HEK293 (cell line): ENCODE measurements around the gene CDH1.

Experiments
- CTCF ChIA-PET: fragments of 350-600 bp; formaldehyde crosslinking; extraction: SDS; loops from one replicate; lab custom pipeline; 2021; ENCODE audit warnings: antibody characterized with exemption; lab: Yijun Ruan, JAX
- POLR2A ChIA-PET: fragments of 300-600 bp; formaldehyde crosslinking; extraction: SDS; loops from one replicate; lab custom pipeline; 2020; ENCODE audit warnings: antibody characterized with exemption, inconsistent platforms; lab: Yijun Ruan, JAX
- H3K27ac ChIP-seq: fragments of 200-500 bp; sonication (Bioruptor generic); 2 replicates; pipeline ENCODE4 v1.5.1; 2014; ENCODE audit warnings: low read depth, low read length, control low read depth, inconsistent platforms; ENCODE audit errors: extremely low read depth
- H3K36me3 ChIP-seq, 2 experiments: fragments of 200-500 bp in 1 of 2; sonication (Bioruptor generic) in 1 of 2; 1 replicate in 1 of 2; 2 replicates in 1 of 2; pipeline ENCODE4 v1.5.1; 2014 to 2017; ENCODE audit warnings: inconsistent platforms in 2 of 2, low read length in 2 of 2; ENCODE audit not compliant: control insufficient read depth in 2 of 2, insufficient read depth in 1 of 2
- H3K4me1 ChIP-seq: fragments of 200-500 bp; sonication (Bioruptor generic); 2 replicates; pipeline ENCODE4 v1.5.1; 2014; ENCODE audit warnings: mild to moderate bottlenecking, low read length, inconsistent platforms; ENCODE audit not compliant: control insufficient read depth, insufficient read depth
- H3K4me3 ChIP-seq: 2 replicates; pipeline ENCODE4 v1.5.1; 2011; ENCODE audit warnings: low read depth, mild to moderate bottlenecking, control low read depth, low read length, moderate library complexity
- H3K9me3 ChIP-seq: fragments of 200-500 bp; sonication (Bioruptor generic); 2 replicates; pipeline ENCODE4 v1.5.1; 2014; ENCODE audit warnings: low read depth, low read length, inconsistent platforms; ENCODE audit not compliant: control insufficient read depth, insufficient read depth
- BCL11B ChIP-seq: fragments of 450-650 bp; formaldehyde crosslinking; IDR thresholded peaks from 2 replicates; pipeline ENCODE4 v1.5.1; 2016; ENCODE audit warnings: low read depth, missing biosample characterization, missing genetic modification characterization
- HOXA7 ChIP-seq: sonication (generic); formaldehyde crosslinking; IDR thresholded peaks from 2 replicates; pipeline ENCODE4 v1.8.1; 2022; ENCODE audit warnings: missing genetic modification reagents, borderline replicate concordance
- HOXC10 ChIP-seq: sonication (generic); formaldehyde crosslinking; IDR thresholded peaks from 2 replicates; pipeline ENCODE4 v1.8.1; 2023; ENCODE audit warnings: mild to moderate bottlenecking, missing genetic modification reagents
- OSR2 ChIP-seq: fragments of 450-650 bp; formaldehyde crosslinking; IDR thresholded peaks from 2 replicates; pipeline ENCODE4 v1.5.1; 2016; ENCODE audit warnings: missing biosample characterization, missing genetic modification characterization
- RBAK ChIP-seq: fragments of 450-650 bp; formaldehyde crosslinking; IDR thresholded peaks from 2 replicates; pipeline ENCODE4 v1.5.1; 2016; ENCODE audit warnings: missing biosample characterization, missing genetic modification characterization
- TSHZ1 ChIP-seq: fragments of 450-650 bp; formaldehyde crosslinking; IDR thresholded peaks from 2 replicates; pipeline ENCODE4 v1.5.1; 2016; ENCODE audit warnings: missing biosample characterization, missing genetic modification characterization, borderline replicate concordance
- ZEB2 ChIP-seq: fragments of 450-650 bp; formaldehyde crosslinking; IDR thresholded peaks from 2 replicates; pipeline ENCODE4 v1.5.1; 2016; ENCODE audit warnings: missing biosample characterization, missing genetic modification characterization
- ZNF140 ChIP-seq: fragments of 450-650 bp; formaldehyde crosslinking; IDR thresholded peaks from 2 replicates; pipeline ENCODE4 v1.5.1; 2016; ENCODE audit warnings: missing biosample characterization, missing genetic modification characterization
- ZNF155 ChIP-seq: fragments of 450-650 bp; formaldehyde crosslinking; IDR thresholded peaks from 2 replicates; pipeline ENCODE4 v1.5.1; 2016; ENCODE audit warnings: missing biosample characterization, missing genetic modification characterization
- ZNF16 ChIP-seq: fragments of 450-650 bp; formaldehyde crosslinking; IDR thresholded peaks from 2 replicates; pipeline ENCODE4 v1.5.1; 2016; ENCODE audit warnings: low read depth, missing biosample characterization, missing genetic modification characterization
- ZNF202 ChIP-seq: fragments of 450-650 bp; formaldehyde crosslinking; IDR thresholded peaks from 2 replicates; pipeline ENCODE4 v1.5.1; 2016; ENCODE audit warnings: missing biosample characterization, missing genetic modification characterization, borderline replicate concordance
- ZNF26 ChIP-seq: fragments of 450-650 bp; formaldehyde crosslinking; IDR thresholded peaks from 2 replicates; pipeline ENCODE4 v1.5.1; 2016; ENCODE audit warnings: missing biosample characterization, missing genetic modification characterization
- ZNF266 ChIP-seq: fragments of 450-650 bp; formaldehyde crosslinking; IDR thresholded peaks from 2 replicates; pipeline ENCODE4 v1.5.1; 2016; ENCODE audit warnings: missing biosample characterization, missing genetic modification characterization, low read depth
- ZNF302 ChIP-seq: fragments of 450-650 bp; formaldehyde crosslinking; IDR thresholded peaks from 2 replicates; pipeline ENCODE4 v1.5.1; 2016; ENCODE audit warnings: missing biosample characterization, missing genetic modification characterization, low read depth
- ZNF311 ChIP-seq: fragments of 450-650 bp; formaldehyde crosslinking; IDR thresholded peaks from 2 replicates; pipeline ENCODE4 v1.5.1; 2017; ENCODE audit warnings: missing biosample characterization, missing genetic modification characterization, borderline replicate concordance
- ZNF37A ChIP-seq: fragments of 450-650 bp; IDR thresholded peaks from 2 replicates; pipeline ENCODE4 v1.5.1; 2018; ENCODE audit warnings: missing biosample characterization, missing genetic modification characterization
- ZNF394 ChIP-seq: fragments of 450-650 bp; formaldehyde crosslinking; IDR thresholded peaks from 2 replicates; pipeline ENCODE4 v1.5.1; 2016; ENCODE audit warnings: missing biosample characterization, missing genetic modification characterization, mild to moderate bottlenecking, moderate library complexity, borderline replicate concordance
- ZNF416 ChIP-seq: fragments of 450-650 bp; formaldehyde crosslinking; IDR thresholded peaks from 2 replicates; pipeline ENCODE4 v1.5.1; 2016; ENCODE audit warnings: missing biosample characterization, missing genetic modification characterization
- ZNF473 ChIP-seq: fragments of 450-650 bp; formaldehyde crosslinking; IDR thresholded peaks from 2 replicates; pipeline ENCODE4 v1.5.1; 2017; ENCODE audit warnings: missing biosample characterization, missing genetic modification characterization
- ZNF530 ChIP-seq: fragments of 450-650 bp; formaldehyde crosslinking; IDR thresholded peaks from 2 replicates; pipeline ENCODE4 v1.5.1; 2016; ENCODE audit warnings: low read depth, missing biosample characterization, missing genetic modification characterization
- ZNF548 ChIP-seq: fragments of 450-650 bp; formaldehyde crosslinking; IDR thresholded peaks from 2 replicates; pipeline ENCODE4 v1.5.1; 2016; ENCODE audit warnings: missing biosample characterization, missing genetic modification characterization
- ZNF555 ChIP-seq: fragments of 450-650 bp; formaldehyde crosslinking; conservative IDR thresholded peaks from 2 replicates; pipeline ENCODE4 v1.5.1; 2017; ENCODE audit warnings: missing biosample characterization, mild to moderate bottlenecking, missing genetic modification characterization, inconsistent platforms
- ZNF701 ChIP-seq: fragments of 450-650 bp; formaldehyde crosslinking; IDR thresholded peaks from 2 replicates; pipeline ENCODE4 v1.5.1; 2016; ENCODE audit warnings: missing biosample characterization, missing genetic modification characterization
- ZNF747 ChIP-seq: fragments of 450-650 bp; formaldehyde crosslinking; IDR thresholded peaks from 2 replicates; pipeline ENCODE4 v1.5.1; 2016; ENCODE audit warnings: missing biosample characterization, missing genetic modification characterization
- ZNF768 ChIP-seq: fragments of 450-650 bp; formaldehyde crosslinking; IDR thresholded peaks from 2 replicates; pipeline ENCODE4 v1.5.1; 2018; ENCODE audit warnings: missing biosample characterization, mild to moderate bottlenecking, missing genetic modification characterization
- ZNF791 ChIP-seq: fragments of 450-650 bp; formaldehyde crosslinking; IDR thresholded peaks from 2 replicates; pipeline ENCODE4 v1.5.1; 2016; ENCODE audit warnings: missing biosample characterization, missing genetic modification characterization
- ZNF792 ChIP-seq: fragments of 450-650 bp; formaldehyde crosslinking; IDR thresholded peaks from 2 replicates; pipeline ENCODE4 v1.5.1; 2016; ENCODE audit warnings: missing biosample characterization, missing genetic modification characterization
- ZNF830 ChIP-seq: fragments of 450-650 bp; IDR thresholded peaks from 2 replicates; pipeline ENCODE4 v1.5.0; 2018; ENCODE audit warnings: missing biosample characterization, missing genetic modification characterization, low read depth, mild to moderate bottlenecking, moderate library complexity
- ZXDB ChIP-seq: fragments of 450-650 bp; formaldehyde crosslinking; IDR thresholded peaks from 2 replicates; pipeline ENCODE4 v1.5.1; 2016; ENCODE audit warnings: missing biosample characterization, missing genetic modification characterization

Gene CDH1

GRCh38 chr16:68740628-68741346 is 3.7 kb downstream of the CDH1 start:
- Histone ChIP-seq H3K9me3 (no peaks in the 10 kb centered on the region), H3K27ac (no peak overlapping the region), H3K4me1 (no peaks in the 10 kb centered on the region; the same call in 1 of the 2 replicates), H3K4me3 (no peak overlapping the region), H3K36me3 (no peaks in the 10 kb centered on the region)
- ChIA-PET POLR2A (interaction anchor here (0.6 kb wide), 1 partner anchor 34 kb away, joined by 3 read pairs; no protein-coding TSS in a partner anchor), CTCF (no interaction called here)
- TF ChIP-seq ZNF266 (tag by site-specific recombination) (no peak), ZNF26 (tag by site-specific recombination) (no peak), ZNF394 (tag by site-specific recombination) (no peak), RBAK (tag by site-specific recombination) (no peak), BCL11B (tag by site-specific recombination) (no peak), ZNF16 (tag by site-specific recombination) (no peak), HOXC10 (no peak), ZNF311 (no peak), ZNF830 (tag by site-specific recombination) (no peak), ZNF792 (tag by site-specific recombination) (no peak), OSR2 (tag by site-specific recombination) (no peak), ZNF747 (no peak), HOXA7 (no peak), ZEB2 (no peak), ZNF302 (tag by site-specific recombination) (no peak), ZNF701 (tag by site-specific recombination) (no peak), ZNF555 (tag by site-specific recombination) (no peak)

GRCh38 chr16:68743664-68744063 is 6.6 kb downstream of the CDH1 start:
- no peak overlapping the region for H3K4me3 ChIP-seq
- POLR2A ChIA-PET = no interaction called here
- no peaks in the 10 kb centered on the region; the same call in 1 of the 2 replicates for H3K4me1 ChIP-seq
- H3K27ac ChIP-seq = no peak overlapping the region
- CTCF ChIA-PET = interaction anchor here (0.8 kb wide), 1 partner anchor 102 kb away, joined by 3 read pairs; no protein-coding TSS in a partner anchor
- H3K36me3 ChIP-seq = no peaks in the 10 kb centered on the region
- H3K9me3 ChIP-seq = no peaks in the 10 kb centered on the region
- no peak for TF ChIP-seq ZNF768 (tag by site-specific recombination)
- no peak for TF ChIP-seq TSHZ1 (tag by site-specific recombination)
- no peak for TF ChIP-seq ZNF791
- no peak for TF ChIP-seq ZXDB (tag by site-specific recombination)
- TF ChIP-seq ZNF140 (tag by site-specific recombination) = no peak
- no peak for TF ChIP-seq ZNF473
- no peak for TF ChIP-seq ZNF37A (tag by site-specific recombination)
- no peak for TF ChIP-seq ZNF266 (tag by site-specific recombination)
- no peak for TF ChIP-seq ZNF416 (tag by site-specific recombination)
- no peak for TF ChIP-seq ZNF548
- TF ChIP-seq ZNF530 = no peak
- no peak for TF ChIP-seq ZNF202 (tag by site-specific recombination)
- TF ChIP-seq ZEB2 = no peak
- no peak for TF ChIP-seq ZNF155 (tag by site-specific recombination)
